Measurements from ENCODE around the gene QPRT.

GRCh38 chr16:29694384-29695195, 15.6 kb downstream of the QPRT start:
- TF ChIP-seq CTCF (conservative IDR thresholded peaks at IDR 0.05; ENCODE audit: low read depth, low read length) (no peak), EZH2 (IDR thresholded peaks at IDR 0.05; ENCODE audit: borderline replicate concordance, low read depth, low read length, poor library complexity, severe bottlenecking) (no peak)

Data from A673 (cell line).